ENCODE data around the gene NPC1.

Gene NPC1

GRCh38 chr18:23574611-23575308, 11.5 kb downstream of the NPC1 start:
- H3K4me3 ChIP-seq (ENCODE audit: low read depth, low read length): no peak overlapping the region
- no peaks in the 10 kb centered on the region for H3K27me3 ChIP-seq
- TF ChIP-seq, protein P1, sequence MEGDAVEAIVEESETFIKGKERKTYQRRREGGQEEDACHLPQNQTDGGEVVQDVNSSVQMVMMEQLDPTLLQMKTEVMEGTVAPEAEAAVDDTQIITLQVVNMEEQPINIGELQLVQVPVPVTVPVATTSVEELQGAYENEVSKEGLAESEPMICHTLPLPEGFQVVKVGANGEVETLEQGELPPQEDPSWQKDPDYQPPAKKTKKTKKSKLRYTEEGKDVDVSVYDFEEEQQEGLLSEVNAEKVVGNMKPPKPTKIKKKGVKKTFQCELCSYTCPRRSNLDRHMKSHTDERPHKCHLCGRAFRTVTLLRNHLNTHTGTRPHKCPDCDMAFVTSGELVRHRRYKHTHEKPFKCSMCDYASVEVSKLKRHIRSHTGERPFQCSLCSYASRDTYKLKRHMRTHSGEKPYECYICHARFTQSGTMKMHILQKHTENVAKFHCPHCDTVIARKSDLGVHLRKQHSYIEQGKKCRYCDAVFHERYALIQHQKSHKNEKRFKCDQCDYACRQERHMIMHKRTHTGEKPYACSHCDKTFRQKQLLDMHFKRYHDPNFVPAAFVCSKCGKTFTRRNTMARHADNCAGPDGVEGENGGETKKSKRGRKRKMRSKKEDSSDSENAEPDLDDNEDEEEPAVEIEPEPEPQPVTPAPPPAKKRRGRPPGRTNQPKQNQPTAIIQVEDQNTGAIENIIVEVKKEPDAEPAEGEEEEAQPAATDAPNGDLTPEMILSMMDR (IDR thresholded peaks at IDR 0.05; ENCODE audit: low read depth, low read length): no peak
- no peaks in the 10 kb centered on the region for H3K36me3 ChIP-seq
- peaks cover 3% of the 10 kb centered on the region for H3K4me1 ChIP-seq
- peak; percentile 76 for DNase-seq
- no peaks in the 10 kb centered on the region for H3K9me3 ChIP-seq

DNA sequence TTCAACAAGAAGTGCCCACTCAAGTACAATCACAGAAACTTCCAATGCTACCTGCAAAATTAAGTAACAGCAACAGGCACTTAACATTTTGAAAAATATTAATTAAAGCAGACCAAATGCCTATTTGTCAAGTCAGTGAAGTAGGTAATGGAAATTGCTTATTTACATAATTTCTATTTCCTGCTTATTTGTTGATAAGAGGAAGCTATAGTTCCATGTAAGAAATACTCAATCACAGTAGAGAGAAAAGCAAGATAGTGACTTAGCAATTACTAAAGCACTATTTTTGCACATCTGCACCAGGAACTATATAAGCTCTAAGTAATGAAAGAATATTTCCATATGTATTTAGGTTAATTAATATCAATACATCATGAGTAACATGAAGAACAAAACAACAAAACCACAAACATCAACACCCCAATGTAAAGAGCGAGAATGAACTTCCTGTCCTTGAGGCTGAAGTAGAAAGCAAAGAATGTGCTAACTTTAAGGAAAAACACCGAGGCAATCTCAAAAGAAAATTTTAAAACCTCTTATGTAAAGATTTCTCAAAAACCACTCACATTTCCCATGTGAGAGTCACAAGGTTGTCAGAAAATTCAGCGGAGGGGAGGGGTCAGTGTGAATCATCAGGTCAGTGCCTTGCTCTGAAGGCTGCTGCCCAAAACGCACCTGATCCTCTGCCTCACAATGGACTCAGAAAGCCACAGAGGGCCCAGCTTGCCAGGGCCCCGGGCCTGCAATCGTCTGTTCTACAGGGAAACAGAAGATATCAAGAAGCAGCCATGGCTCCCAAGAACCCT, 12.5 kb downstream of the NPC1 start:
- H3K9me3 ChIP-seq: no peaks in the 10 kb centered on the region
- H3K36me3 ChIP-seq: no peaks in the 10 kb centered on the region
- no peak for DNase-seq
- TF ChIP-seq, protein P1 (IDR thresholded peaks at IDR 0.05; ENCODE audit: low read depth, low read length): no peak
- H3K4me1 ChIP-seq: peaks cover 3% of the 10 kb centered on the region
- H3K4me3 ChIP-seq (ENCODE audit: low read depth, low read length): no peak overlapping the region
- no peaks in the 10 kb centered on the region for H3K27me3 ChIP-seq

DNA sequence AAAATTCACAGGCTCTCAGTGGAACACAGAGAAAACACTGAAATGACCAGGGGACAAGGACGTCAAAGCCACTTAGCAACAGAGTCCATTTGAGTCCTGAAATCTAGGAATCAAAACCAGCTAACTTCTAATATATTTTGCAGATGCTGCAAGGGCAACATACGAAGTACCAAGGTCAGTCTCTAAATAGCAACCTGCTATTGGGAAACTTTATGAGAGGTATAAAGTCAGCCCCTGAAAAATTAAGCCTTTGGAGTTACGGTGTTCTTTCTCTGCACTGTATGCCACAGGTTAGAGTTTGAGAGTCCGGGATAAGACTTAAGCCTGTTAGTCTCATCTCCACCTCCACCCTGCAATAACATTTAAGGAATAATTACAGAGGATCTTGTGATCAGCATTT, 13.3 kb downstream of the NPC1 start:
- TF ChIP-seq, protein P1 (IDR thresholded peaks at IDR 0.05; ENCODE audit: low read depth, low read length): no peak
- peaks cover 3% of the 10 kb centered on the region for H3K4me1 ChIP-seq
- no peak overlapping the region for H3K4me3 ChIP-seq (ENCODE audit: low read depth, low read length)
- no peak for DNase-seq
- no peaks in the 10 kb centered on the region for H3K9me3 ChIP-seq
- no peaks in the 10 kb centered on the region for H3K27me3 ChIP-seq
- H3K36me3 ChIP-seq: no peaks in the 10 kb centered on the region

DNA sequence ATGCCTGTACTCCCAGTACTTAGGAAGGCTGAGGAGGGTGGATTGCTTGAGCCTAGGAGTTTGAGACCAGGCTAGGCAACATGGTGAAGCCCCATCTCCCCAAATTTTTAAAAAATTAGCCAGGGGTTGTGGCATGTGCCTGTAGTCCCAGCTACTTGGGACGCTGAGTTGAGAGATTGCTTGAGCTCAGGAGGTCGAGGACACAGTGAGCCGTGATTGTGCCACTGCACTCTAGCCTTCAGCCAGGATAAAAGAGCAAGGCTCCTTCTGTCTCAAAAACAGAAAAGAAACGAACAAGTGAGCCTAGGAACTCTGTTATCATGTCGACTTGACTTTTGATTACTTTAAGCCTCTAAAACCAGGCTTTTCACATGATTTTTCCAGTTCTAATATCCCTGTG, 13.7 kb downstream of the NPC1 start:
- Histone ChIP-seq H3K36me3 (no peaks in the 10 kb centered on the region), H3K9me3 (no peaks in the 10 kb centered on the region), H3K4me3 (ENCODE audit: low read depth, low read length) (no peak overlapping the region), H3K27me3 (no peaks in the 10 kb centered on the region), H3K4me1 (peaks cover 3% of the 10 kb centered on the region)
- TF ChIP-seq, protein P1 (IDR thresholded peaks at IDR 0.05; ENCODE audit: low read depth, low read length): no peak
- no peak for DNase-seq

DNA sequence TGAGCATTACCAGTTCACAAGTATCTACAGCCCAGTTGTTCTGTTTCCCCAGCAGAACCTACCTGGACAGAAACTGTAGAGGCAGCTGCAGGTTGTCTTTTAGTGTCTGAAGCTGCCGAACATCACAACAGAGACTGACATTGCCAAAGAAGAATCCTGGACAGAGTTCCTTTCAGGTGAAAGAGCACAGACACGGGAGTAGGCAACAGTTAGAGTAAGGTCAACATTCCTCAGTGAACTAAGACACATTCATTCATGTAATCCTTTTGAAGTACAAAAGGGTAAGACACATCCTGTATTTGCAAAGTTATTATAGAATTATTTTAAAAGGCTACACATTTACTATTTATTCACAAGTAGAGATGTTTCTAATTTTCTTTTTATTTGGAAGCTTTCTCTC, 14.3 kb downstream of the NPC1 start:
- TF ChIP-seq, protein P1 (IDR thresholded peaks at IDR 0.05; ENCODE audit: low read depth, low read length): no peak
- Histone ChIP-seq H3K9me3 (no peaks in the 10 kb centered on the region), H3K36me3 (no peaks in the 10 kb centered on the region), H3K4me1 (peaks cover 3% of the 10 kb centered on the region), H3K27me3 (no peaks in the 10 kb centered on the region), H3K4me3 (ENCODE audit: low read depth, low read length) (no peak overlapping the region)
- no peak for DNase-seq
